ENCODE results near the gene STXBP3. TPM values are rescaled to one million over a fixed set of nuclear protein-coding genes. Genes with fewer than 3 reads are reported as not detected.

STXBP3 gene
- total and polyA plus RNA-seq, 4 donors: 10.9 to 33.0 (median 23.2) TPM

DNA sequence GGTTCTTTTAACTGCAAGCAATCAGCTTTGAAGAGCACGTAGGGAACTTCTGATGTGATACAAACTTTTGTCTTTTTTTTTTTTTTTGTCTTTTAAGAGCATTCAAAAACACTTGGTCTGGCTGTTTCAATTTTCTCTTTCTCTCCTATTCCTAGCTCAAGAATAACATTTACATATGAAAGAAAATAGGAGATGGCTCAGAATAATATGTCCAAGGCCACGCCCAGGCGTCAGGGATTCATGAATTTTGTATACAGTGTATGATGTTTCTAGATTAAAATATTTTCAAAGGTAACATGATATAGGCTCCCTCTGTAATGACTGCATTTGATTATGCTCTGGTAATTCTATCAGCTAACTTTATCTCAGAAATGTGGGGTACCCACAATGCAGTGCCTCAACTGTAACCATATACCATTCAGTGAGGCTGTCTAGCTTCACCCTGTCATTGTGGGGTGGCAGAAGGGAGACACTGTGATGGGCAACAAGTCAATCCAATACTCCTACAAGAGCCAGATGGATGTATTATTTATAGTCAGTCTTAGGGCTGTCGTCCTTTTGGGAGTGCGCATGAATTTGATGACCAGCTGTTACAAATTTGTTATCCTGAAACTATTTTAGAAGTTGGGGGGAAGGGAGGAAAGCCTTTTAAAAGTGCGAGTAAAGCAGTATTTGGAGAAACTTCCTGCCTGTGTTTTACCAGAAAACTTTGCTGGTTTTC lies 111.9 kb downstream of the STXBP3 start:
- no peak overlapping the region for H3K27ac ChIP-seq (ENCODE audit: low read depth in 1 of 2, low read length in 2 of 2)
- H3K27me3 ChIP-seq (ENCODE audit: control insufficient read depth in 4 of 4, insufficient read depth in 4 of 4, low read length in 3 of 4): peaks cover 0 to 3% (median 0%) of the 10 kb centered on the region in 4 donors
- no peaks in the 10 kb centered on the region for H3K36me3 ChIP-seq (ENCODE audit: control insufficient read depth in 4 of 4, insufficient read depth in 3 of 4, low read depth in 1 of 4, low read length in 3 of 4)
- H3K4me3 ChIP-seq (ENCODE audit: low read depth in 1 of 3, low read length in 3 of 3): no peak overlapping the region
- no peak for DNase-seq (ENCODE audit: low spot score)
- H3K9me3 ChIP-seq (ENCODE audit: control insufficient read depth in 4 of 4, low read length in 3 of 4): no peaks in the 10 kb centered on the region
- WGBS: 72% methylated on average over 6 of the region's 6 CpGs
- no peaks in the 10 kb centered on the region for H3K4me1 ChIP-seq (ENCODE audit: control insufficient read depth in 4 of 4, insufficient read depth in 4 of 4, low read length in 3 of 4)
- TF ChIP-seq HNF4G (IDR thresholded peaks at IDR 0.05): no peak
- TF ChIP-seq, protein P1, sequence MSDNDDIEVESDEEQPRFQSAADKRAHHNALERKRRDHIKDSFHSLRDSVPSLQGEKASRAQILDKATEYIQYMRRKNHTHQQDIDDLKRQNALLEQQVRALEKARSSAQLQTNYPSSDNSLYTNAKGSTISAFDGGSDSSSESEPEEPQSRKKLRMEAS (IDR thresholded peaks at IDR 0.05): no peak
- TF ChIP-seq, protein P2, sequence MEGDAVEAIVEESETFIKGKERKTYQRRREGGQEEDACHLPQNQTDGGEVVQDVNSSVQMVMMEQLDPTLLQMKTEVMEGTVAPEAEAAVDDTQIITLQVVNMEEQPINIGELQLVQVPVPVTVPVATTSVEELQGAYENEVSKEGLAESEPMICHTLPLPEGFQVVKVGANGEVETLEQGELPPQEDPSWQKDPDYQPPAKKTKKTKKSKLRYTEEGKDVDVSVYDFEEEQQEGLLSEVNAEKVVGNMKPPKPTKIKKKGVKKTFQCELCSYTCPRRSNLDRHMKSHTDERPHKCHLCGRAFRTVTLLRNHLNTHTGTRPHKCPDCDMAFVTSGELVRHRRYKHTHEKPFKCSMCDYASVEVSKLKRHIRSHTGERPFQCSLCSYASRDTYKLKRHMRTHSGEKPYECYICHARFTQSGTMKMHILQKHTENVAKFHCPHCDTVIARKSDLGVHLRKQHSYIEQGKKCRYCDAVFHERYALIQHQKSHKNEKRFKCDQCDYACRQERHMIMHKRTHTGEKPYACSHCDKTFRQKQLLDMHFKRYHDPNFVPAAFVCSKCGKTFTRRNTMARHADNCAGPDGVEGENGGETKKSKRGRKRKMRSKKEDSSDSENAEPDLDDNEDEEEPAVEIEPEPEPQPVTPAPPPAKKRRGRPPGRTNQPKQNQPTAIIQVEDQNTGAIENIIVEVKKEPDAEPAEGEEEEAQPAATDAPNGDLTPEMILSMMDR (IDR thresholded peaks at IDR 0.05; ENCODE audit: low read depth, low read length, missing input control): no peak
- no peak for TF ChIP-seq YY1 (IDR thresholded peaks at IDR 0.05)
- TF ChIP-seq RAD21 (IDR thresholded peaks at IDR 0.05): no peak
- no peak for TF ChIP-seq FOXA1 (IDR thresholded peaks at IDR 0.05)
- TF ChIP-seq, protein P3, sequence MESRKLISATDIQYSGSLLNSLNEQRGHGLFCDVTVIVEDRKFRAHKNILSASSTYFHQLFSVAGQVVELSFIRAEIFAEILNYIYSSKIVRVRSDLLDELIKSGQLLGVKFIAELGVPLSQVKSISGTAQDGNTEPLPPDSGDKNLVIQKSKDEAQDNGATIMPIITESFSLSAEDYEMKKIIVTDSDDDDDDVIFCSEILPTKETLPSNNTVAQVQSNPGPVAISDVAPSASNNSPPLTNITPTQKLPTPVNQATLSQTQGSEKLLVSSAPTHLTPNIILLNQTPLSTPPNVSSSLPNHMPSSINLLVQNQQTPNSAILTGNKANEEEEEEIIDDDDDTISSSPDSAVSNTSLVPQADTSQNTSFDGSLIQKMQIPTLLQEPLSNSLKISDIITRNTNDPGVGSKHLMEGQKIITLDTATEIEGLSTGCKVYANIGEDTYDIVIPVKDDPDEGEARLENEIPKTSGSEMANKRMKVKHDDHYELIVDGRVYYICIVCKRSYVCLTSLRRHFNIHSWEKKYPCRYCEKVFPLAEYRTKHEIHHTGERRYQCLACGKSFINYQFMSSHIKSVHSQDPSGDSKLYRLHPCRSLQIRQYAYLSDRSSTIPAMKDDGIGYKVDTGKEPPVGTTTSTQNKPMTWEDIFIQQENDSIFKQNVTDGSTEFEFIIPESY (IDR thresholded peaks at IDR 0.05): no peak
- TF ChIP-seq, protein P4, sequence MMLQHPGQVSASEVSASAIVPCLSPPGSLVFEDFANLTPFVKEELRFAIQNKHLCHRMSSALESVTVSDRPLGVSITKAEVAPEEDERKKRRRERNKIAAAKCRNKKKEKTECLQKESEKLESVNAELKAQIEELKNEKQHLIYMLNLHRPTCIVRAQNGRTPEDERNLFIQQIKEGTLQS (IDR thresholded peaks at IDR 0.05): no peak
- no peak for TF ChIP-seq SP1 (IDR thresholded peaks at IDR 0.05)
- no peak for TF ChIP-seq GABPA (IDR thresholded peaks at IDR 0.05 in 1 of 2, conservative IDR thresholded peaks at IDR 0.05 in 1 of 2)
- no peak for TF ChIP-seq HNF4A (conservative IDR thresholded peaks at IDR 0.05)
- TF ChIP-seq TAF1 (conservative IDR thresholded peaks at IDR 0.05): no peak
- TF ChIP-seq, protein P5, sequence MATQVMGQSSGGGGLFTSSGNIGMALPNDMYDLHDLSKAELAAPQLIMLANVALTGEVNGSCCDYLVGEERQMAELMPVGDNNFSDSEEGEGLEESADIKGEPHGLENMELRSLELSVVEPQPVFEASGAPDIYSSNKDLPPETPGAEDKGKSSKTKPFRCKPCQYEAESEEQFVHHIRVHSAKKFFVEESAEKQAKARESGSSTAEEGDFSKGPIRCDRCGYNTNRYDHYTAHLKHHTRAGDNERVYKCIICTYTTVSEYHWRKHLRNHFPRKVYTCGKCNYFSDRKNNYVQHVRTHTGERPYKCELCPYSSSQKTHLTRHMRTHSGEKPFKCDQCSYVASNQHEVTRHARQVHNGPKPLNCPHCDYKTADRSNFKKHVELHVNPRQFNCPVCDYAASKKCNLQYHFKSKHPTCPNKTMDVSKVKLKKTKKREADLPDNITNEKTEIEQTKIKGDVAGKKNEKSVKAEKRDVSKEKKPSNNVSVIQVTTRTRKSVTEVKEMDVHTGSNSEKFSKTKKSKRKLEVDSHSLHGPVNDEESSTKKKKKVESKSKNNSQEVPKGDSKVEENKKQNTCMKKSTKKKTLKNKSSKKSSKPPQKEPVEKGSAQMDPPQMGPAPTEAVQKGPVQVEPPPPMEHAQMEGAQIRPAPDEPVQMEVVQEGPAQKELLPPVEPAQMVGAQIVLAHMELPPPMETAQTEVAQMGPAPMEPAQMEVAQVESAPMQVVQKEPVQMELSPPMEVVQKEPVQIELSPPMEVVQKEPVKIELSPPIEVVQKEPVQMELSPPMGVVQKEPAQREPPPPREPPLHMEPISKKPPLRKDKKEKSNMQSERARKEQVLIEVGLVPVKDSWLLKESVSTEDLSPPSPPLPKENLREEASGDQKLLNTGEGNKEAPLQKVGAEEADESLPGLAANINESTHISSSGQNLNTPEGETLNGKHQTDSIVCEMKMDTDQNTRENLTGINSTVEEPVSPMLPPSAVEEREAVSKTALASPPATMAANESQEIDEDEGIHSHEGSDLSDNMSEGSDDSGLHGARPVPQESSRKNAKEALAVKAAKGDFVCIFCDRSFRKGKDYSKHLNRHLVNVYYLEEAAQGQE (IDR thresholded peaks at IDR 0.05): no peak
- H3K9ac ChIP-seq (ENCODE audit: low read depth in 1 of 2, low read length in 2 of 2): no peak overlapping the region

Other genes with a start within 250 kb of the STXBP3 start
- 10 to 100 TPM in 1 of 2 donors, 1 to 10 TPM in 1; 2.3 to 10.6 TPM for gene EEIG2, start 186.6 kb upstream of the STXBP3 start, total RNA-seq
- gene EEIG2, start 186.6 kb upstream of the STXBP3 start, polyA plus RNA-seq: under 1 TPM; 0.50 to 0.97 TPM
- 1 to 10 TPM; 1.3 to 7.3 TPM for gene HENMT1, start 85.6 kb upstream of the STXBP3 start, total RNA-seq
- gene HENMT1, start 85.6 kb upstream of the STXBP3 start, polyA plus RNA-seq: under 1 TPM; 0.87 to 0.97 TPM
- 10 to 100 TPM; 11.0 to 17.7 TPM for gene PRPF38B, start 54.4 kb upstream of the STXBP3 start, total RNA-seq
- 10 to 100 TPM in 1 of 2 donors, 1 to 10 TPM in 1; 9.5 to 20.9 TPM for gene PRPF38B, start 54.4 kb upstream of the STXBP3 start, polyA plus RNA-seq
- gene FNDC7, start 33.8 kb upstream of the STXBP3 start, total RNA-seq: not detected
- gene FNDC7, start 33.8 kb upstream of the STXBP3 start, polyA plus RNA-seq: not detected
- gene AKNAD1, start 110.4 kb downstream of the STXBP3 start, total RNA-seq: not detected
- gene AKNAD1, start 110.4 kb downstream of the STXBP3 start, polyA plus RNA-seq: not detected
- gene GPSM2, start 130.3 kb downstream of the STXBP3 start, total RNA-seq: 10 to 100 TPM in 1 of 2 donors, under 1 TPM in 1; 0.33 to 28.9 TPM
- 1 to 10 TPM in 1 of 2 donors, under 1 TPM in 1; 0.61 to 1.5 TPM for gene GPSM2, start 130.3 kb downstream of the STXBP3 start, polyA plus RNA-seq
- 10 to 100 TPM; 16.5 to 39.3 TPM for gene CLCC1, start 216.8 kb downstream of the STXBP3 start, total RNA-seq
- 10 to 100 TPM; 11.6 to 14.0 TPM for gene CLCC1, start 216.8 kb downstream of the STXBP3 start, polyA plus RNA-seq

Measured in liver (tissue), 9 donors.